SK-MEL-5 (cell line): ENCODE data around the gene IFT43. TPM values are rescaled to one million over a fixed set of nuclear protein-coding genes. Genes with fewer than 3 reads are reported as not detected.
A peak's percentile ranks its signal among the peaks of the same experiment; 100 is the strongest.

ENCODE experiments used
- DNase-seq: peaks from one replicate; pipeline ENCODE4 v3.0.0-alpha.2; 2016; ENCODE audit warnings: low read depth, low spot score
- in situ Hi-C: cut with HindIII; loops from 2 replicates; pipeline ENCODE4 v1.10.0; 2016; ENCODE audit warnings: low sequenced_read_pairs, high pct_unique_total_duplicates, low pct_unique_long_range_greater_than_20kb
- total RNA-seq: library from RNA; depleted of rRNA; stranded (reverse); fragments of >200 nt; shearing (Covaris generic); gene quantifications from 2 replicates; pipeline ENCODE4 v1.2.3, GENCODE V29; 2014

Gene IFT43
- total RNA-seq, 1 experiment from 2014 or later = 27.3 TPM

- in situ Hi-C loops = loop anchor here (25.0 kb wide), 1 partner anchor 265 kb away; no protein-coding TSS in a partner anchor
- no peak for DNase-seq
Measured at GRCh38 chr14:75977582-75977943, 8.0 kb upstream of the IFT43 start.

GRCh38 chr14:75978249-75978731 lies 7.3 kb upstream of the IFT43 start:
- in situ Hi-C loops = loop anchor here (25.0 kb wide), 1 partner anchor 266 kb away; no protein-coding TSS in a partner anchor
- DNase-seq = no peak

DNA sequence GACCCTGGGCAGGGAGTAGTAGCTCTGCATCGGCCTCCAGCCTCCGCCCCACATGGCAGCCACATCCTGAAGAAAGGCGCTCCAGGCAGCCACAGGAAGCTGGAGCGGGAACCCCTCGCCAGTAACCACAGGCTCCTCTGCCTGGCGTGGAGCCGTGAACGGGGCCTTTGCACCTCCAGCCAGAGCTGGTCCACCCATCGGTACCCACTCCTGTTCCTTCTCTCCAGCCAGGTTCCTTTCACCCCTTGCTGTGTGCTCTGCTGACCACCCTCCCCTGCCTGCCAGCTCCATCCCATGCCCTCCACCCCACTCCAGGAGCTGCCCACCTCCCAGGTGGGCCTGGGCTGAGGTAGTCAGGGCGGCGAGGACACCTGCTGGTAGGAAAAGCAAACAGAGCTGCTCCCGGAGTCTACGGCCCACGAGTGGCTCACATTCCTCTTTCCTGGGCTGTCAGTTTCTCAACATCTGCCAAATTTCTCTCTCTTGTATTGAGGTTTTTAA lies 6.4 kb upstream of the IFT43 start:
- in situ Hi-C loops = loop anchor here (25.0 kb wide), 1 partner anchor 267 kb away; no protein-coding TSS in a partner anchor
- peak; percentile 40 for DNase-seq

DNA sequence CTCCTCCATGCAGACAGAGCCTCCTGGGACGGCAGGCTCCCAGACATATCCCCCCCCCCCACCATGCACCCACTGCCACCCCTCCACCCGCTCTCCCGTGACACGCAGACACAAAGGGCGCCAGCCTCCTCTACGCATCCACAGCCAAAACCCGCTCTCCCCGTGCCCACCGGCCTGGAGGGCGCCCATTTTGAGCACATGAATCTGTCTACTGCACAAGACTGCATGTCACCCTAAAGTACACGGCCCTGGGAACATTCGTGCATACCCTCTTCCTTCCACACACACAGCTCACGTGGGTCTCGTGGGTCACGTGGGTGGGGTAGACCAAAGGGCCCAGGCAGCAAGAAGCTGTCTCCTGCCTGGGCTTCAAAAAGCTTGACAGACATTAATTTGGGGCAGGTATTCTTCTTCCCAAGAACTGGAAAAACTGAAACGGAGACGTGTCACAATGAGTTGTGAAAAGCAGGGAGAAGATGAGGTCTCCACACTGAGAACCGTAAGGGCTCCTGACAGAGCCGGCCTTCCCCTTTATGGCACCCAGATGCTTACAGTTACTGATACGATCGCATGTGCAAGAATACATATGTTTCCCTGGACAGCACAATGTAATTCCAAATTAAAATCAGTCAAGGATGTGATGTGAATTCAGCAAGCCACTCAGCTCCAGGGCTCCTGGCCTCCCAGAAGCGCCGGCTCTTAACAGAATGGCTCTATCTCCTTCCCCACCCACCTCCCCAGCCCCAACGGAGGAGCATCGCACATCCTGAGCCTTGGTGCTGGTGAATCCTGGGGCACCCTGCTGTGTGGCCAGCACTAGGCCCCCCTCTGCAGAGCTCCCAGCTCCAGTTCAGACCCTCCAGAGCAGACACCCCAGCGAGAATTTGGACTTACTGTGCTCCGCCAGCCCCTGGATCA lies 5.7 kb upstream of the IFT43 start:
- in situ Hi-C loops = loop anchor here (25.0 kb wide), 1 partner anchor 268 kb away; no protein-coding TSS in a partner anchor
- DNase-seq = no peak

DNA sequence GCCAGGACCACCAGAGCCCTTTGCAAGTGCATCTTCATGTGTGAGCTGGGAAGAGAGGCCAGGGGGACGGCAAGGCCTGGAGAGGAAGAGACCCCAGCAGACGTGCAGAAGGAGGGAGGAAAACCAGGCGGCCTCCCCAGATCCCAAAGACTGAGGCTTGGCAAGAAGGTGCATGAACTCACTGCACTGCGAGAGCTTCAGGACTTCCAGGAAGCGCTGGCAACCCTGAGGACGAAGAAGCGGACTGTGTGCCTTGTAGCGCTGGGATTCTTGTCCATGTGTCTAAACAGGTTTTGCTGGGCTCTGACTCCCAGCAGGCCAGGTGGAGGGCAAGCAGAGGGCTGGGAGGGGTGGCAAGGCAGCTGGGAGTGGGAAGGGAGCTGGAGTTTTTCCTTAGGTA lies 4.7 kb upstream of the IFT43 start:
- in situ Hi-C loops = loop anchor here (25.0 kb wide), 1 partner anchor 269 kb away; no protein-coding TSS in a partner anchor
- DNase-seq = no peak

GRCh38 chr14:75981426-75982265 lies 3.9 kb upstream of the IFT43 start, which contains the start of gene TGFB3:
TSS of gene TGFB3 (minus strand) at chr14:75981995. CDS start at chr14:75980893, 1,102 bp downstream.
- DNase-seq = peak; percentile 78
- in situ Hi-C loops = loop anchor here (25.0 kb wide), 1 partner anchor 269 kb away; no protein-coding TSS in a partner anchor

DNA sequence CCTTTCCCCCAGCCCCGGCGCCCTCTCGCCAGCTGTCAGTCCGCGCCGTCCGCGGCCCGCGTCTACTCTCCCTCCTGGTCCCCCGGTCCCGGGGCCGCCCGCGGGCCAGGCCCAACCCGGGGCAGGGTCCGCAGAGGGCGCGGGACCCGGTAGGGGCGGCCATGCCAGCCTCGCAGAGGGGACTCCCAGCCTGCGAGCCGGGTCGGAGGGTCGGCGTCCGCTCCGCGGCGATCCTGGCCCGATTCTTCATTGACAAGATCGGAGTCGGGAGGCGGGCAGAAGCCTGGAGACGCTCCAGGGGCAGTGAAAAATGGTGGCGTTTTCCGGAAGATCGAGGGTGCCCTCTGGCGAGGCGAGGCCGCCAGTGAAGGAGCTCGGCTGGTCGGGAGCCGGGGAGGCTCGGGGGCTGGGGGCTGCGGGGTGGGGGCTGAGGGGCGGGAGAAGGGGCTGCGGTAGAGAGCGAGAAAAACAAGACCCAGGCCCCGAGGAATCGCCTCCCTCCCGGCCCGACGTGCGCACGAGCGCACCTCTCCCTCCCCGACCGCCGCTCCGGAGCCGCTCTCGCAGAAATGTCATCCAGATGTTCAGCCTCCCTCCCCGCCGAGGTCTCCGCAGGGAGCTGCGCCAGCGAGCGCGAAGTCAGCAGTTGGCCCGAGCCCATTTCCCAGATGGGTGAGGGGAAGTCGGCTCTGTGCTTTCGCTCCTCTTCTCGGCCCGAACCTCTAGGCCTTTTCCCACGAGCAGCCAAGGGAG lies 3.1 kb upstream of the IFT43 start:
- in situ Hi-C loops = loop anchor here (25.0 kb wide), 1 partner anchor 270 kb away; no protein-coding TSS in a partner anchor
- DNase-seq = peak; percentile 77

DNA sequence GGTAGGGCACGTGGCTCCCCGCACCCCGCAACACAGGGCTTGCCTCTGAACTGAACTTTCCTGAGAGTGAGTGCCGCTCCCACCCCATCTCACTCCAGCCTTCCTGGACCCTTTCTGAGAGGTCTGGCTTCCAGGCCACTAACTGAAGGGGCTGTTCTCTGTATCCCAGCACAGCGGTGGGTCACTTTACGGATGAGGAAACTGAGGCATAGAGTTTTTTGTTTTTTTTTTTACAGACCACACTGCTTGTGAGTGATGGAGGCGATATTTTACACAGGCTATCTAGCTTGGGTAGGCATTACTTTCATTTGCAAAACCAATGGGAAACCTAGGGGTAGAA lies 2.6 kb upstream of the IFT43 start:
- no peak for DNase-seq
- in situ Hi-C loops = loop anchor here (25.0 kb wide), 1 partner anchor 271 kb away; no protein-coding TSS in a partner anchor

DNA sequence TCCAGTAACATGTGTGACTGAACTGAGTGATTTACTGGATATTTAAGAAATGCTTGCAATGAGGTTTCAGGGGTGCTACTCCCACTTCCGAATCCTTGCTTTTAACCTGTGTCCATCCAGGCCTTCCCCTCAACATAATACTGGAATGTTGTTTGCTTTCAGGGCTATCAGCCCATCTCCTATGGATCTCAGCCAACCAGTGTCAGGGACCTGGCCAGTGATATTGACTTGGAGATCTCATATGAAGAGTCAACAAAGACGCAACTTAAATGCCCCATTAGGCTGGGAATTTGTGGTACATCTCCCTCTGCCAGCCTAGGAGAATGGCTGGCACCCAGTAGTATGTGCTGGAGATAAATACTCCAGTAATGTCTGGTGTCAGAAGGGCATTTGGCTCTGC lies 889 bp upstream of the IFT43 start:
- DNase-seq = no peak
- in situ Hi-C loops = loop anchor here (25.0 kb wide), 1 partner anchor 272 kb away; no protein-coding TSS in a partner anchor

- DNase-seq = no peak
- in situ Hi-C loops = loop anchor here (25.0 kb wide), 1 partner anchor 274 kb away; no protein-coding TSS in a partner anchor
Measured at GRCh38 chr14:75986439-75986765, 839 bp downstream of the IFT43 start.

DNA sequence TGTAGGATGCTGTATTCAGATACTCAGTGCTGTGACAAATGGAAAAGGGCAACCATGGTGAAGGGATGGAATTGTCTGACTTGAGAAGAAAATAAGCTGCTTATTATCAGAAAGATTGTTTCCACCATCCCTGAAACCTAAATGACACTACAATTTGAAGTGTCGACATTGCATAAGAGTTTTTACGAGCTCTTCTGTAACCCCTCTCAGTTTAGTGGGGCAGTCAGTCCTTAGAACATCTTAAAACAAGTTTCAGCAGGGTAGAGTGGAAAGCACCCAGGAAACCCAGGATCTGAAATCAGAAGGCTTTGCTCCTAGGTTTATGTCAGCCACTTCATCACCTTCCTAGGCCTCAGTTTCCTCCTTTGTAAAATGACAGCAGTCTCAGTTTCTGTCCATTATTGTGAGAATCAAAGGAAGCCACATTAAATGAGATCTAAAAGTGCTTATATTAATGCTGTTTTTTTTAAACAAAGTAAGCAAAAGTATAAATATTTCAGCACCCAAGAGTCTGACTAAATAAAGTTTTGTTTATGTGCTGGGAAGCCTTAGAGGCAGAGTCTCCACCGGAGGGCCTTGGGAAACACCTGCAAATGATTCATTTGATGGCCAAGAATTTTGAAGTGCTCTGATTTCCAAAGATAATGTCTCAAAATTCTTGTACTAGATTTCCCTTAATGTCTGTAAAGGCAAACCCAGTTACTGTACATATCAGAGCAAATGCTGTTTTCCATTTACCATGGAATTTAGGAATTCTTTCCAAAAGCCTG lies 1.8 kb downstream of the IFT43 start:
- in situ Hi-C loops = loop anchor here (25.0 kb wide), 1 partner anchor 275 kb away; no protein-coding TSS in a partner anchor
- DNase-seq = no peak

DNA sequence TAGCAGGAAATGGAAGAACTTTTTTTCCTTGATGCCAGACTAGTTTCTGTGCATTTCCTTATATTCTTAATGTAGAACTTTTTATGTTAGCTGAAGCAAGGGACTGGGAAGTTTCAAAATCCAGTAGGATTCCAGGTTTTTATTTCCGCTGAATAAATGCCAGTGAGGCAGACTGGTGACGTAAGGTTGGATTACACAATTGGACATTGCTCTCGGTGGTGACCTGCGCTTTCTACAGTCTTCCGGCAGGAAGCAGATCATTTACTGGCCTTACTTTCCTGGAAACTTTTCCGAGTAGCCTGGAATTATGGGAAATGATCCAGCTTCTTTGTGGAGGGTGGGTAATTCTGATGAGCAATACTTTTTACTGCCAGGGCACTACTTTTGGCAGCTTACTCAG lies 3.6 kb downstream of the IFT43 start:
- no peak for DNase-seq
- in situ Hi-C loops = loop anchor here (25.0 kb wide), 1 partner anchor 277 kb away; no protein-coding TSS in a partner anchor

DNA sequence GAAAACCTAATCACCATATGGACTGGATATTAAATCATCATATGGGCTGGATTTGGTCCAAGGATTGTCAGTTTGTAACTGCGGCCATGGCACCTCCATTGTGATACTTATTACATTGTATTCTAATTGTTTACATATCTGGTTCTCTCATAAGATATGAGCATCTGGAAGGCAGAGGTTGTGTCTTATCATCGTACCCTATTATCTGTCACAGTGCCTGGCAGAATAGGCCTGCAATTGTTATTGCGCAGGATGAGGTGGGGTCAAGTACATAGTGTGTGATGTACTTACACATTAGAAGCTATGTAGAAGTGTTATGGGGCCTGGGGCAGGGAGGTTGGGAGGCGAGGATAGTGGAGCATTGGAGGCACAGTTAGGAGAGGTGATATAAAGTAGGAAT lies 4.7 kb downstream of the IFT43 start:
- no peak for DNase-seq
- in situ Hi-C loops = loop anchor here (25.0 kb wide), 1 partner anchor 278 kb away; no protein-coding TSS in a partner anchor

- in situ Hi-C loops = loop anchor here (25.0 kb wide), 1 partner anchor 279 kb away; no protein-coding TSS in a partner anchor
- no peak for DNase-seq
Measured at GRCh38 chr14:75991753-75992152, 6.2 kb downstream of the IFT43 start.

DNA sequence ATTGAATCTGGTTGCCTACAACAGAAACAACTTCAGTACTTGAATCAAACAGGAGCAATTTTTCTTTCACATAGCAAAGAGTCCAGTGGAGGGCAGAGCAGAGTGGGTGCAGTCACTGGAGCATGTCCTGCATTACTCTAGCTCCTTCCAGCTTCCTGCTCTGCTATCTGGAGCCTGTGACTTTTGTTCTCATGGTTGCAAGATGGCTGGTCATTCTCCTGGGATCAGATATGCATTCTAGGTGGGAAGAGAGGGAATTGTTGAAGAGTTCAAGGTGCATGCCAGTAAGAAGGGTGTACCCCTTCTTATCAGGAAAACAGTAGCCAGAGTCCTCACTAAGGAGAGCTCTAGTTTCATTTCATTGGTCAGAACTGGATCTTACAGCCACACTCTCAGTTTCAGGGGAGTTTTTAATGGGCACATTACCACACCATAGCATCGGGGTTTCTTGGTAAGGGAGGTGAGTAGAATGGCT lies 8.0 kb downstream of the IFT43 start:
- DNase-seq = no peak
- in situ Hi-C loops = loop anchor here (25.0 kb wide), 1 partner anchor 281 kb away; no protein-coding TSS in a partner anchor
